Right lobe of liver (tissue), 4 donors: ENCODE data around the gene ACBD6.

ENCODE experiments used
- CTCF ChIP-seq, 4 donors: fragments of 200-600 bp in 3 of 4; fragments of 450-650 bp in 1 of 4; IDR thresholded peaks; one replicate each; pipeline versions ENCODE4 v1.5.1 to v1.8.0; 2016 to 2022; ENCODE audit warnings: antibody characterized with exemption in 4 of 4, mild to moderate bottlenecking in 2 of 4
- POLR2A ChIP-seq: fragments of 450-650 bp; IDR thresholded peaks from one replicate; pipeline ENCODE4 v1.6.1; 2017; ENCODE audit warnings: antibody characterized with exemption, mild to moderate bottlenecking
- donor health status: DM: no; HTN: no; CAD: no.
- donor health status: DM: no; HTN: no; CAD: no.
- donor health status: DM: no; HTN: yes; CAD: no.

DNA sequence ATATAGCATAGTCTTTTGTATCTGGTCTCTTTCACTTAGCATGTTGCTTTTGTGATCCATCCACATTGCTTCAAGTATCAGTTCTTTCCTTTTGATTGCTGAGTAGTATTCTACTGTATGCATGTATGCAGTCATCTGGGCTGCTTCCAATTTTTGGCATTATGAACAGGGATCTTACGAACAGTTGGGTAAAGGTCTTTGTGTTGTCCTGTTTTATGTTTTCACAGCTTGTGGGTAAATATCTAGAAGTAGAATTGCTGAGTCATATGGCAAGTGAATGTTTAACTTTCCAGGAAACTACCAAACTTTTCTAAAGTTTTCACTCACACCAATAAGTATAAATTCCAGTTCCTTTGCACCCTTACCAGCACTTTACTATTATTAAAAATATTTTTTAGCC, 211.4 kb downstream of the ACBD6 start:
- no peak for TF ChIP-seq CTCF (IDR thresholded peaks at IDR 0.05)
- no peak for TF ChIP-seq POLR2A
